Breast epithelium (tissue), 3 donors: ENCODE measurements around the gene PSME3.

Source experiments
- POLR2A ChIP-seq: fragments of 450-650 bp; IDR thresholded peaks from one replicate; pipeline ENCODE4 v1.6.1; 2016; ENCODE audit warnings: antibody characterized with exemption, mild to moderate bottlenecking, moderate library complexity
- POLR2AphosphoS5 ChIP-seq, 3 donors: sonication (generic); formaldehyde crosslinking; IDR thresholded peaks; one replicate each; pipeline ENCODE4 v1.6.1; 2017; ENCODE audit warnings: antibody characterized with exemption in 3 of 3

DNA sequence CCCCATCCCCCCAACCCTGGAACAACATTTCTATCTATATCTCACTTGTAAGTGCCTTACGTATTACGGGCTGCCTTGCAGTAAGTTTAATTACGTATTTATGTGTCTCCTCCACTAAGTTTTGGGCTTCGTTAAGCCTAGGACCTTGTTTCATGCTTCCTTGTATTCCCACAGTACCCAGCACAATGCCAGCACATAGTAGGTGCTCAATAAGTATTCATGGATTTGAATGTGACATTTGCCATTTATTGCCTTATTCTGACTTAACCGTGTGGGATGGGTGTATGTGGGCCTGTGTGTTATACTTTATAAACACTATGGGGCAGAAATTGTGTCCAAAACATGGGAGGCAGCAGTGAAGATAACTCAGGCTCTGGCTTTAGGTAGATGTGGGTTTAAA is 40.7 kb upstream of the PSME3 start:
- no peak for TF ChIP-seq POLR2A
- no peak for TF ChIP-seq POLR2AphosphoS5 (IDR thresholded peaks at IDR 0.05)
